ENCODE data around the gene TMIGD1.
"Not testable (repeated sequence)": the region's sequence is repeated elsewhere in the genome, so short reads cannot be mapped to it uniquely, and the experiment has no call there.

TMIGD1 gene

DNA sequence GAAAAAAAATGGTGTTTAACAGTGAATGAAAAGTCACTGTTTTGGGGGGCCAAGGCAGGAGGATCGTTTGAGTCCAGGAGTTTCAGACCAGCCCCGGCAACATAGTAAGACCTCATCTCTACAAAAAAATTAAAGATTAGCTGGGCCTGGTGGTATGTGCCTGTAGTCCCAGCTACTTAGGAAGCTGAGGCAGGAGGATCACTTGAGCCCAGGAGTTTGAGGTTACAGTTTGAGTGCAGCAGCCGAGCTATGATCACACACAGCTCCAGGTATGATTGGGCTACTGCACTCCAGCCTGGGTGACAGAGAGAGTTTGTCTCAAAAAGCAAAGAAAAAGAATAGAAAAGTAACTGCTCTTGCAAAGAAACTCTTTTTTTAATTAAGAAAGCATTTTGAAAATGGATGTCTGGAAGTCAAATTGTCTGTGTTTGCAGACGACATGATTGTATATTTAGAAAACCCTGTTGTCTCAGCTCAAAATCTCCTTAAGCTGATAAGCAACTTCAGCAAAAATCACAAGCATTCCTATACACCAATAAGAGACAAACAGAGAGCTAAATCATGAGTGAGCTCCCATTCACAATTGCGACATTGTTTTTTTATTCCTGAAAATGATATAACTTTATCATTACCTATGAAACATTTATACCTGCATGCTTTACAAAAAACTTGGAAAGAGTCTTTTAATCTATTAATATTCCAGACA lies 24.4 kb upstream of the TMIGD1 start:
- no peak for DNase-seq (ENCODE audit: low read depth)

DNA sequence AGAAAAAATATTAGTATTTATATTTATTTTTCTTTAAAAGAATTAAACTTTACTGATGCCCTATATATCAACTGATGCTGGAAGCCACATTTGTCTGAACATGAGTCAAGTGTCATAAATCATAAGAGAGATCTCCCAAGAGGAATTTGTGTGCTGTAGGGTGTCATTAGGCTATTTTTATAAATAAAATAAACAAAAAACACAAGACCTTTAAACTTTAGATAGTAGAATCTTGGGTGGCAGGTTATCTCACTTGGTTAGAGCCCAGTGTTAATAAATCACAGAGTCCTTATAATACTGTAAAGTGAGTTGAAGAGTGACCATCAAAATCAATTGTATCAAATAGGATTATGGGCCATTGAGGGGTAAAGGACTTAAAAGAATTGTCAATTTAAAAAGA lies 23.6 kb upstream of the TMIGD1 start:
- no peak for DNase-seq (ENCODE audit: low read depth)

DNA sequence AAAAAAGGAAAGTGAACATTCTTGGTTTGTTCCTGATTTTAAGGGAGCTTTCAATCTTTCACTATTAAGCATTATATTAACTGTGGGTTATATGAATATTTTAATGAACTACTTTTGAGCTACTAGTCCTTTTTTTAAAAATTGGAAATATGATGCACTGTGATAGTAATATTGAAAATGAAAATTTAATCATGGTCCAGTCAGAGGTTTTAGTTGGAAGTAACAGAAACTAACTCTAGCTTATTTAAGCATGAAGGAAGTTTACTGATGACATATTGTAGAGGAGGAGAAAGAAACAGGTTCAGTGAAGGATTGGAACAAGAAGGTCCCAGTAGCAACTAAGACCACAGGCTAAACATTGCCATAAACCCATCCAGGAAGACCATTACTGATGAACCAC lies 20.8 kb upstream of the TMIGD1 start:
- DNase-seq (ENCODE audit: low read depth): no peak

DNA sequence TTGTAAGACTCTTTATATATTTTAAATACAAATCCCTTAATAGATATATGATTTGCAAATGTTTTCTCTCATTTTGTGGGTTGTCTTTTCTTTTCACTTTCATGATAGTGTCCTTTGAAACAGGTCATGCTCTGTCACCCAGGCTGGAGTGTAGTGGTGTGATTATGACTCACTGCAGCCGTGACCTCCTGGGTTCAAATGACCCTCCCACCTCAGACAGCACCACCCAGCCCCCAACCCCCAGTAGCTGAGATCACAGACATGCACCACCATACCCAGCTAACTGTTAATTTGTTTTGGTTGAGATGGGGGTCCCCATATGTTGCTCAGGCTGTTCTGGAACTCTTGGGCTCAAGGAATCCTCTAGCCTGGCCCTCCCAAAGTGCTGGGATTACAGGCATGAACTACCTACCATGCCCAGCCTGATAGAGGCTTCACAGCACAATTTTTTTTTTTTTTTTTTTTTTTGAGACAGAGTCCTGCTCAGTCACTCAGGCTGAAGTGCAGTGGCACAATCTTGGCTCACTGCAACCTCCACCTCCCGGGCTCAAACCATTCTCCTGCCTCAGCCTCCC lies 18.5 kb upstream of the TMIGD1 start:
- no peak for DNase-seq (ENCODE audit: low read depth)

DNA sequence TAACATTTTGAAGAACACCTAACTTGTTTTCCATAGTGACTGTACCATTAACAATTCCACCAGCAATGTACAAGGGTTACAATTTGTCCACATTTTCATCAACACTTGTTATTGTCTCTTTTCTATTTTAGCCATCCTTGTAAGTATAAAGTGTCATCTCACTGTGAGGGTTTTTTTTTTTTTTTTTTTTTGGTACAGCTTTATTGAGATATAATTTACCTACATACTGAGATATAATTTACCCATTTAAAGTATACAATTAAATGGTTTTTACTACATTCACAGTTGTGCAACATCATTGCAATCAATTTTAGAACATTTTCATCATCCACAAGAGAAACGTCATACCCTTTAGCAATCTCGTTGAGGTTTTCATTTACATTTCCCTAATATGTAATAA lies 17.9 kb upstream of the TMIGD1 start:
- no peak for DNase-seq (ENCODE audit: low read depth)

DNA sequence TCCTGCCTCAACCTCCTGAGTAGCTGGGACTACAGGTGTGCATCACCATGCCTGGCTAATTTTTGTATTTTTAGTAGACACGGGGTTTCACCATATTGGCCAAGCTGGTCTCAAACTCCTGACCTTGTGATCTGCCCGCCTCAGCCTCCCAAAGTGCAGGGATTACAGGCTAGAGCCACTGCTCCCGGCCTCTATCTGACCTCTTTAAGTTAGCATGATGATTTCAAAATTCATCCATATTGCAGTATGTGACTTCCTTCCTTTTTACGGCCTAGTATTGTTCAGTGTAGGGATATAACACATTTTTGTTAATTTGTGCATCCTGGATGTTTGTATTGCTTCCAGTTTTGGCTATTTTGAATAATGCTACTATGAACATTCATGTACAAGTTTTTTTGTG lies 17.4 kb upstream of the TMIGD1 start:
- DNase-seq (ENCODE audit: low read depth): not testable (repeated sequence)

DNA sequence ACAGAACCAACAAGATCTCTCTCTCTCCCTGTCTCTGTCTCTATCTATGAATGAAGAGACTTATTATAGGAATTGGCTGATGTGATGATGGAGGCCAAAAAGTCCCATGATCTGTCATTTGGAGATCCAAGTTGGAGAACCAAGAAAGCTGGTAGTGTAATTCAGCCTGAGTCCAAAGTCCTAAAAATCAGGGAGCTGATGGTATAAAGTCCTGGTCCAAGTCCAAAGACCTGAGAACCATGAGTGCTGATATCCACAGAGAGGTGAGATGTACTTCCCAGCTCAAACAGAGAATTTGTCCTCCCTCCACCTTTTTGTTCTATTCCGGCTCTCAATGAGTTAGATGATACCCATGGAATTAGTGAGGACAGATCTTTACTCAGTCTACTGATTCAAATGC lies 15.4 kb upstream of the TMIGD1 start:
- DNase-seq (ENCODE audit: low read depth): no peak

DNA sequence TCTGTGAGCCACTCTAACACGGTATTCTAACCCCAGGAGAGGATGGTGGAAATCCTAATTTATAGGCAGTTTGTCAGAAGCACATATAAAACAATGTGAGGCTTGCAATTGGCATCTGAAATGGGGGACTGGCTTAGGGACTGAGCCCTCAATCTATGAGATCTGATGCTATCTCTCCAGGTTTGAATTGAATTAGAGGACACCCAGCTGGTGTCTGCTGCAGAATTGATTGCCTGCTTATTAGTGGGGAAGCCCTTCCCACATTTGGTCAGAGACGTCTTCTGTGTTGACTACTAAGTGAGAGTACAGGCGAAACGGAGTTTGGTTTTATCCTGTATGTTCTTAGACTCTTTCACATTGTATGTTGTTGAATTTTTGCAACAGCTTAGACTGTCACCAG lies 13.6 kb upstream of the TMIGD1 start:
- no peak for DNase-seq (ENCODE audit: low read depth)

DNA sequence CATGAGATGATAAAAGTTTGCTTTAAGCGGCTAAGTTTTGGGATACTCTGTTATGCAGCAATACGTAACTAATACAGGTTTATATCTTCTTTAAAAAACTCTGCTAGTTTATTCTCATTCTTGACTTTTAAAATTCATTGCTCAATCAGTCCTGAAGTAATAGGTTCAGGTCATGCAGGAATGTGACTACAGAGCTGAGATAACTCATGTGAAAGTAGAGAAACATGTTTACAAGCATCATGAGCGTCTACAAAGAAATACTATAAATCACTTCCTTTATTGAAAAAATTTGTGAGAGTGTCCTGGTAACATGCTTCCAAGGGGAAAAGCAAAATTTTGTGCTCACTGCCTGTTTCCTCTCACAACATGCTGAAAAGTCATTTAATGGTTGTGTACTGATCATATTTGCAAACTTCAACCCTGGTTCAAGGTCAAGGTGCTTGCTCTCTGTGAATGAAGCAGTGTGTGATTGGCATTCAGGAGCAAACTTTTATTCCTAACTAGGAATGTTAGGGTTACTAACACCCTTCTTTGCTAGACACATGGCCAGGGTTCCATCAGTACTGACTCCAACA lies 12.5 kb upstream of the TMIGD1 start:
- DNase-seq (ENCODE audit: low read depth): no peak

DNA sequence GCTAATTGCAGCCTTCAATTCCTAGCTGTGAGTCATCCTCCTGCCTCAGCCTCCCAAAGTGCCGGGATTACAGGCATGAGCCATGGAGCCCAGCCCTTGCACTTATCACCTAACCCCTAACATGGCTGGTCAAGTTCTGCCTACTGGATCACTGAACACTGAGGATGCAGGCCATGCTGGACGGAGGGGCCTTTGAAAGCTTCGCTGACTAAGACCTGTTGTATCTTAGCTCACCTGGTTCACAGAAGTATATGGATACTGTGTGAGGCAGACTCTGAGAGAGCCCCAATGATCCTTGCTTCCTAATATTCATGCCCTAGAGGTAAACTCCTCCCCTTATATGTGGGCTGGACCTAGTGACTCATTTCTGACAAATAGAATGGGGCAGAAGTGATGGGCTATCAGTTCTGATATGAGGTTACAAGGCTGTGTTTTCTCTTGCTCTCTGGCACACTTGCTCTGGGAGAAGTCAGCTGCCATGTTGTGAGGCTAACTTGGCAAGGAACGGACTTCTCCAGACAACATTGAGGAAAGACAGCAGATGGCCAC lies 11.7 kb upstream of the TMIGD1 start:
- peak; percentile 28 for DNase-seq (ENCODE audit: low read depth)

DNA sequence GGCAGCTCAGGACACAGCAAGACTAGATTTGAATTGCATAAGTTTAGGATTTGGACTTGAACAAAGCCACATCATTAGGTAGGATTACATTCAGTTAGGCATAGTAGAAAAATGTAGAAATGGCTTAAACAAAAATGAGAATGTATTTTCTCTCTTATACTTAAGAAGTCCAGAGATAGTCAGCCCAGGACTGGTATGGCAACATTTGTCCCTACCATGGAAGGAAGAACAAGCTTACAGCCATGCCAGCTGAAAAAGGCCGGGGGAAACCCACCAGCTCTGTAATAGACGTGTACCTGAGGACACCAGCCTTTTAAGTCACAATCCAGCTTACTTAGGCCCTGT lies 11.2 kb upstream of the TMIGD1 start:
- no peak for DNase-seq (ENCODE audit: low read depth)

DNA sequence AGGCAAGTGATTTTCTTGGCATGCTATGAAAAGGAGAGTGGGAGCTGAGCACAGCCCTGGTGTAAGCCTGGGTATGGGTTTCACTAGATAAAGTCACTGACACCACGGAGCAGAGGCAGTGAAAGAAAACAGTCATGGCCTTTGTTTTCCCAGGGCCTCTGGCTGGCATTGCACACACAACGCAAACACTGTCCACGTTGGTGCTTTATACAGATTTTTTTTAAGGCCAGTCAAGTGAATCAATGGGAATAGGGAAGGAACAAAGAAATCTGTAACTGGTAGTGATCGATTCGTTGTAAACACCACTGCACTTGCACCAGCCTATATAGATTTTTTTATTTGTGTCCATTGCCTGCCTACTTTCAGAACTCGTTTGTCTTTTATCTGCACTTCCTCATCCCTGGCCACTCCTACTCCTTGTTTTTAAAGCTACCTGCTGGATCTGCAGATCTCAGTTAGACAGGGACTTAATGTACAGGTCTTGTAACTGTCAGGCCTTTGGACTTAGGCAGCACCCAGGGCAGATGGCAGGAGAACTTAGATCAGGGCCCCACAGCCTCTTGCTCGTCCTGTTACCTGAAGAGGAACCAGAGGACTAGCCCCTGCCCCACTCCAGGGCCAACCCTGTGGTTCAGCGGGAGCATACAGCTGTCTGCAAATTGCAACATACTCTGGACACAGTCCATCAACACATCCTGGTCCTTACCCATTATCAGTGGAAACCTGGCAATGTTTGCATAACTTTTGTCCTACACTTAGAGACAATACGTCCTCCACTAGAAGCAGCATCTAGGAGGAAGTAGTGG lies 10.6 kb upstream of the TMIGD1 start:
- no peak for DNase-seq (ENCODE audit: low read depth)

DNA sequence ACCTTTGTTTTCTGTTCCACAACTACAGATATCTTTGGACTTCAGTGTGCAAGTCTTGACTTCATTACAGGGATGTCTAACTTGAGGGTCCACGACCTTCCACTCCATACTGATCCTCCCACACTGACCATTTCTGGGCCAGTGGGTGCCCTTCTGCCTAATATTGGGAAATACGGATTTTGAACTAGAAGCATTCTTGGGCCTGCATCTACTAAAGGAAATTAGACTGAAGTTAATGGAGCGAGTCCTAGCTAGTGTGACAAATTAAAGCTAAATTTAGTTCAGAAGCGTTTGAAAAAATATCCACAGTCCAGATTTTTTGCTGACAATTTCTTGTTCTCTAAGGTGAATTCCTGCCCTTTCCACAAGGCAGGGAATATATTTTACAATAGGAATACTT lies 9.9 kb upstream of the TMIGD1 start:
- DNase-seq (ENCODE audit: low read depth): no peak

DNA sequence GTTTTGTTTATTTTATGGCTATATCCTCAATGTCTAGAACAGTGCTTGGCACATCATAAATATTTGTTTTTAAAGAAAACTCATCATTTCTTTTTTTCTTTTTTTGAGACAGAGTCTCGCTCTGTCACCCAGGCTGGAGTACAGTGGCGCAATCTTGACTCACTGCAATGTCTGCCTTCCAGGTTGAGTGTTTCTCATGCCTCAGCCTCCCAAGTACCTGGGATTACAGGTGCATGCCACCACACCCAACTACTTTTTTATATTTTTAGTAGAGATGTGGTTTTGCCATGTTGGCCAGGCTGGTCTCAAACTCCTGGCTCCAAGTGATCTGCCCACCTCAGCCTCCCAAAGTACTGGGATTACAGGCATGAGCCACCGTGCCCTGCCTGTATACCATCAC lies 9.4 kb upstream of the TMIGD1 start:
- not testable (repeated sequence) for DNase-seq (ENCODE audit: low read depth)

DNA sequence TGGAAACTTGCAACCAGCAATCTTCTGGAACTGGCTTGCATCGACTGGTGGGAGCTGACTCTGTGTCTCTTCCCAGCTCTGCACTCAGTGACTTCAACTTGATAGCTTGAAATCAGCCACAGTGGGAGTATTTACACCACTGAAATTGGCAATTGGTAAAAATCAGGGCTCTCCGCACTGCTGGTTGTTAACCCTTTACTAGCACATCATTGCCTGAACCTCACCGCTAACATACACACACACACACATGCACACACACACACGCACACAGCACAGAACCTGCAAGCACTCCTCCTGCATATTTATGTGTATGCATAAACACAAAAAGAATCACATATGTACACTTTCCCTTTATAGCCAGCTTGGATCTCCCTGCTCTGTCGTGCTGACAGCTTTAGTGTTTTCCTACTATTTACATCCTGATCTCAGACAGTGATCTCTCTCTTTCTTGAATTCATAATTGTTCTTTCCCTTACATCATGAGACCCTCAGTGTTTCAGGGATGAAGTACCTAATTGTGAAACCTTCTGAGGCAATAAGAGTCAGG lies 7.9 kb upstream of the TMIGD1 start:
- DNase-seq (ENCODE audit: low read depth): no peak

DNA sequence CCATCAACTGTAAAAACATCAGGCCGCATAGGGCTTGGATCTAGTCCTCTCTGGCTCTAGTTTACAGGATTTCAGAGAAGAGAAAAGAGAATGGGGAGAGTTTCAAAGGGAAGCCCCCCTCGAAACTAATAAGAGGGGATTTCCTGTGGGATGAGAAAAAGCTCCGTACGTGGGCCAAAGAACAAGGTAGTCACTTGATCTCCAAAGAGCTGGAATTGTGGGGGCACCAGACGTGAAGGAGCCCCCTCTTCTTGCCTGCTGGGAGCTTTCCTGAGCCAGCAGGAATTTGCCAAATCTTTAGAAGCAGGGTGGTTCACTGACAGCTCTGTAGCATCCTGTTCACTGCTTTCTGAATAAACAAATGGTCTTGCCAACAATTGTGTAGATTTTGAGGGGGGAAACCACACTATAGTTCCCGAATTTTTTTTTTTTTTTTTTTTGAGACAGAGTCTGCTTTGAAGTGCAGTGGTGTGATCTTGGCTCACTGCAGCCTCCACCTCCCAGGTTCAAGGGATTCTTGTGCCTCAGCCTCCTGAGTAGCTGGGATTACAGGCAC lies 7.0 kb upstream of the TMIGD1 start:
- no peak for DNase-seq (ENCODE audit: low read depth)

DNA sequence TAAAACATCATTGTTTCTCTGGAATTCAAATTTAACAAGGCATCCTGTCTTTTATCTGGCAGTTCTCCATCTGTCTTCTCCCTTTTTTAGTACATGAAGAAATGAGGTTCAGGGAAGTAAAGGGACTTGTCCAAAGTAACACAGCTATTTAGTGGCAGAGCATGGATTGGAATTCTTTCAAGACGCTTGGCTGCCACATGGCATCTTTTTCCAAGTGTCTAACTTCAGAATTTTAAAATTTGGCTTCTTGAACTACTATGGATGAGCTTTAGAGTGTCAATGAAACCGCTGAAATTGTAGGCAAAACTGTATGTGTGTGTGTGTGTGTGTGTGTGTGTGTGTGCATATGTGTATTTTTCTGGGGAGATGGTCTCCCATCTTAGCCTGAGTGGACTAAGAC lies 5.2 kb upstream of the TMIGD1 start:
- DNase-seq (ENCODE audit: low read depth): no peak

DNA sequence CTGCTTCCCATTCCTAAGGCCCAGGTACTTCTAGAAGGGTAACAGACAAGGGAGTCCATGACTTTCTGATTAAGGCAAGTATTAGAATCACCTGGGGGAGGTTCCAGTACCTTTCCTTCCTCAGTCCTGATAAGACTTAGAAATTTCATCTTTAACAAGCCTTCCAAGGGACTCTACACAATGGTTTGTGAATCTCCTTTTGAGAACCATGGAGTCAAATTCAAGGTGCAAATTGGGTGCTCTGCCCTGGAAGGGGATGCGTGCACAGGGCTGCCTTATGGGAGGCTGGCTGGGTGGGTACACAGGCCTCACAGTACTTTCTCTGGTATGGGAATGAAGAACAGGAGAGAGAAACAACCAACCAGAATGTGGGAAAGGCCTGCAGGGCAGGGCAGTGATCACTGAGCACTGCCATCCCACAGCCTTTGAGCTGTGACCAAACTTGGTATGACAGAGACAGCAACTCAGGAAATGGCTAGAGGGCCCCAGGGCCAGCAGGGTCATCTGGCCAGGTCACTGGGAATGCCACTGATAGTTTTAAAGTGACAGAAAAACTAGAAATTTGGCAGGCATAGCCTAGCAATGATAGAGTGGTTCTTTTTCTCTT lies 3.6 kb upstream of the TMIGD1 start:
- no peak for DNase-seq (ENCODE audit: low read depth)

DNA sequence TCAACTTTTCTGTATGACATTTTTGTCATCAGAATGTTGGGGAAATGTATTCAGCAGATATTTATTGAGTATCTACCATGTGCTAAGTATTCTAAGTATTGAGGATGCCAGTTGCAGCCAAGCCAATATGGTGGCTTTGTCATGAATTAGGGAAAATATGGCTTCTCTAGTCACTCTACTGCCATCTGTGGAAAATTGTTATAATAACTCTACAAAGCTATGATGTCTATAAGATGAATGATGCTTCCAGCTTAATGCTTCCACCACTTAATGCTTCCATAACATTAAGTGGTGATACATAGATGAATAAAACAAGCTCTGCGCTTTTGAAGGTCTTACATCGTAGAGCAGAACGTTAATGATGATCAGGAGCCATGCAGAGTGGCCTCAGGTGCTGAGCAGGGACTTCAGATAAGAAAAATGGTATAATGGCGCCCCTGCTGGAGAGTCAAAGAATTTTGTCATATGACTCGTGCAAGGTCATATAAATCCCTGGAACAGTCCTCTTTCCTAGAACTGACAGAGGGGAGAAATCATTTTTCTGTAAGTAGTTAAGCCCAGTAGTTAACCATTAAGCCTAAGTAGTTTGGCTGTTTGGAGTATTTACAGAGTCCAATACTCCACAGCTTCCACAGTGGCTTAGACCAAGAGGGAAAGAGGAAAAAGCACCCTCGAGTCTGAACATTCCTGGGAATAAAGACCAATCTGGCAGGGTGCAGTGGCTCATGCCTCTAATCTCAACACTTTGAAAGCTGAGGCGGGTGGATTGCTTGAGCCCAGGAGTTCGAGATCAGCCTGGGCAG lies 2.7 kb upstream of the TMIGD1 start:
- peak; percentile 43 for DNase-seq (ENCODE audit: low read depth)

DNA sequence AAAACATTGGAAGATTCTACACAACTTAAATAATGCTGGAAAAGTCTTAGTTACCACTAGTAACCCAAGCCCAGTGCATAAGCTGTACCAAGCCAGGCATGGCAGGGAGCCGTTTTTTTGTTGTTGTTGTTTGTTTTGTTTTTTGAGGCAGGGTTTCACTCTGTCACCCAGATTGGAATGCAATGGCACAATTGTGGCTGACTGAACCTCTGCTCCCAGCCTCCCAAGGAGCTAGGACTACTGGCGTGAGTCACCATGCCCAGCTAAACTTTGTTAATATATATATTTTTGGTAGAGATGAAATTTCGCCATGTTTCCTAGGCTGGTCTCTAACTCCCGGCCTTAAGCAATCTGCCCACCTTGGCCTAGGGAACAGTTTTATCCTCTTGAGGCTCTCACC lies 564 bp upstream of the TMIGD1 start:
- DNase-seq (ENCODE audit: low read depth): no peak

DNA sequence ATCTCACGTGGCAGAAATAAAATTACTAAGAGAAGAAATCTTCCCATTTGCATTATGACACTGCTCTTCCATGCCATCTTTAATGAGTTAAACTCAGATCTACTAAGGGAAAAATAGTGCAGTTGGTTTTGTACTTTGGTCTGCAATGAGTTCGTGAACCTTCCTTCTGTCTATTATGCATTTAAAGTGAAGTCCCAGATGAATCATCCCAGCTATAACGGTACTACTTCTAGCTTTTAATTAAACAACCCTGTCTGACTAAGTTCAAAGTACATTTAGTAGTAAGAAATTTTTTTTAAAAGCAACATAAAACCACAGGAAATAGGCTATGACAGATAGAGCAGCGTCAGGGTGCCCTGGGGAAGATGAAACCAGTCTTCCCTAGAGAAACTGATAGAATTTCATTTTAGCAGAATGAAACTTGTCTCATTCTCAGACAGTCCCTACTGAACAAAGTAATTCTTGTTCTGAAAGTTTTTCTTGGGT lies 1.8 kb downstream of the TMIGD1 start:
- DNase-seq (ENCODE audit: low read depth): peak; percentile 50
